ENCODE results near the gene SLC1A7. TPM values are rescaled to one million over a fixed set of nuclear protein-coding genes. Genes with fewer than 3 reads are reported as not detected.

Gene SLC1A7
- total RNA-seq, 6 experiments from 2014 or later = 0.31 to 1.3 (median 0.61) TPM

DNA sequence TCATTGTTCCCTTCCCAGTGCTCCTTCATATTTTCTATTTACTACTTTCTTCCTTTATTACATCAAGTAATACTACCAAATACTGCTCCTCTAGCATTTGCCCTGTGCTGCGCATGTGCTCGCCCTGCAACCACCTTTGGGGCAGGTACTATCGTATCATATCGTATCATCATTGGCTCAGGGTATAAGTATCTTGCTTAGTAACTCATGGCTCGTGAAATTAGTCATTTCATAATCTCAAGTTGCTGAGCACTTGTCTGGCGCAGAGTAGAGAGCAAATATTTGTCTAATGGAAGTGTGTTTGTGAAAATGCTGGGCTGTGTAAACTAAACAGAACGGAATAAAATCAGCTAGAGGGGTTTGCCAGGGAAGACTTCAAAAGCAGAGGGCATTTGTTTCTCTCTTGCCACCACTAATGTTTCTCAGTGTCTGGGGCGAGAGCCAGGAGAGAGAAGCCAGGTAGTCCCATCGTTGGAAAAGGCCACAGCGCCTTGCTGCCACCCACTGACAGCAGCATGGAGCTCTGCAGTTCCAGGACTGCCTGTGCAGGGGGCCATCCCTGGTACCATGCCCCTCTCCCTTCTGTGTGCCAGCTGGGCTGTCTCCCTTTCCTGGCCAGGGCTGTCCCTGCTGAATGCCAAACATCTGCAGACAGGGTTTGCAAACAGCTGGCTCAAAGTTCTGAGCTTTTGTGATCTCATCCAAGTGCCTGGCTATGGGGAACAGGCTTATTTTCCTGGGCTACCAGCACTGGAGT, 34.2 kb upstream of the SLC1A7 start:
- intact Hi-C loops (cut with DNase I) = loop anchor here (10.0 kb wide), 3 partner anchors 82 to 272 kb away; no protein-coding TSS in a partner anchor
- TF ChIP-seq, protein P1, sequence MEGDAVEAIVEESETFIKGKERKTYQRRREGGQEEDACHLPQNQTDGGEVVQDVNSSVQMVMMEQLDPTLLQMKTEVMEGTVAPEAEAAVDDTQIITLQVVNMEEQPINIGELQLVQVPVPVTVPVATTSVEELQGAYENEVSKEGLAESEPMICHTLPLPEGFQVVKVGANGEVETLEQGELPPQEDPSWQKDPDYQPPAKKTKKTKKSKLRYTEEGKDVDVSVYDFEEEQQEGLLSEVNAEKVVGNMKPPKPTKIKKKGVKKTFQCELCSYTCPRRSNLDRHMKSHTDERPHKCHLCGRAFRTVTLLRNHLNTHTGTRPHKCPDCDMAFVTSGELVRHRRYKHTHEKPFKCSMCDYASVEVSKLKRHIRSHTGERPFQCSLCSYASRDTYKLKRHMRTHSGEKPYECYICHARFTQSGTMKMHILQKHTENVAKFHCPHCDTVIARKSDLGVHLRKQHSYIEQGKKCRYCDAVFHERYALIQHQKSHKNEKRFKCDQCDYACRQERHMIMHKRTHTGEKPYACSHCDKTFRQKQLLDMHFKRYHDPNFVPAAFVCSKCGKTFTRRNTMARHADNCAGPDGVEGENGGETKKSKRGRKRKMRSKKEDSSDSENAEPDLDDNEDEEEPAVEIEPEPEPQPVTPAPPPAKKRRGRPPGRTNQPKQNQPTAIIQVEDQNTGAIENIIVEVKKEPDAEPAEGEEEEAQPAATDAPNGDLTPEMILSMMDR (IDR thresholded peaks at IDR 0.05) = peak; percentile 27 to 70 (median 54)
- TF ChIP-seq POLR2A (IDR thresholded peaks at IDR 0.05) = no peak
- Histone ChIP-seq H3K36me3 (no peaks in the 10 kb centered on the region), H3K9me3 (no peaks in the 10 kb centered on the region), H3K27me3 (no peaks in the 10 kb centered on the region), H3K4me3 (no peak overlapping the region), H3K27ac (peak overlapping the region in 2 of 3 donors; percentile 21 to 53), H3K4me1 (peaks cover 0 to 28% (median 12%) of the 10 kb centered on the region in 4 donors)
- 28% methylated on average over 8 of the region's 10 CpGs for WGBS (ENCODE audit: insufficient coverage, low coverage, low lambda C conversion rate, missing lambda C conversion rate)
- ATAC-seq (peak; percentile 81 to 93 (median 90)), DNase-seq (peak; percentile 66 to 91 (median 86))

DNA sequence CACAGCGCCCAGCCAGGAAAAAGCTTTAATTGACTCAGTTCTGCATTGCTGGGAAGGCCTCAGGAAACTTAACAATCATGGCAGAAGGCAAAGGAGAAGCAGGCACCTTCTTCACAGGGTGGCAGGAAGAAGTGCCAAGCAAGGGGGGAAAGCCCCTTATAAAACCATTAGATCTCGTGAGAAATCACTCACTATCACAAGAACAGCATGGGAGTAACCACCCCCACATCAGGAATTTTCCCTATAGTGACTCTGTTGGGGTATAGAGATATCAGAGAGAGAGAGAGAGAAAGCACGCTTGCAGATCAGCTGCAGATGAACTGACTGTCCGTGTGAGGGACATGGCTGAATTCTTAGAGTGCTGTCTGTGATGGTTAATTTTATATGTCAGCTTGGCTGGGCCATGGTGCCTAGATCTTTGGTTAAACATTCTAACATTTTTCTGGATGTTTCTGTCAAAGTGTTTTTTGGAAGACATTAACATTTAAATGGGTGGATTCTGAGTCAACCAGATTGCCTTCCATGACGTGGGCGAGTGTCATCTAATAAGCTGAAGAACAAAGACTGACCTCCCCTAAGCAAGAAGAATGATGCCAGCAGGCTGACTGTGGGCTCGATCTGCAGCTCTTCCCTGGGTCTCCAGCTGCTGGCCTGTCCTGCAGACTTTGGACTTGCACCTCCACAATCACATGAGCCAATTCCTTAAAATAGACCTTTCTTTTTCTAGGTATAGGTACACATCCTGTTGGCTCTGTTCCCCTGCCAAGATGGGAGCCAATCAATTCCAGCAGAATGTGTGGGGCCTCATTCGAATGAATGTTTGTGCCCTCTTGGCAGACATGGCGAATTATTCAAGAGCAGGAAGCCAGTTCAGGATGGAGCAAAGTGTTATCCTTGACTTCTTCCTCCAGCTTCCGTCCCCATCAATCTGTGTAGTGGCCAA, 32.8 kb upstream of the SLC1A7 start:
- ATAC-seq = peak in 3 of 4 donors; percentile 13 to 45 (median 34)
- no peak for DNase-seq
- Histone ChIP-seq H3K9me3 (no peaks in the 10 kb centered on the region), H3K4me1 (peaks cover 0 to 28% (median 12%) of the 10 kb centered on the region in 4 donors), H3K27ac (no peak overlapping the region), H3K27me3 (no peaks in the 10 kb centered on the region), H3K36me3 (no peaks in the 10 kb centered on the region), H3K4me3 (no peak overlapping the region)
- 66% methylated on average over 8 of the region's 10 CpGs for WGBS (ENCODE audit: insufficient coverage, low coverage, low lambda C conversion rate, missing lambda C conversion rate)
- intact Hi-C loops (cut with DNase I) = loop anchor here (10.0 kb wide), 3 partner anchors 80 to 270 kb away; no protein-coding TSS in a partner anchor
- TF ChIP-seq, protein P1 (IDR thresholded peaks at IDR 0.05) = no peak

DNA sequence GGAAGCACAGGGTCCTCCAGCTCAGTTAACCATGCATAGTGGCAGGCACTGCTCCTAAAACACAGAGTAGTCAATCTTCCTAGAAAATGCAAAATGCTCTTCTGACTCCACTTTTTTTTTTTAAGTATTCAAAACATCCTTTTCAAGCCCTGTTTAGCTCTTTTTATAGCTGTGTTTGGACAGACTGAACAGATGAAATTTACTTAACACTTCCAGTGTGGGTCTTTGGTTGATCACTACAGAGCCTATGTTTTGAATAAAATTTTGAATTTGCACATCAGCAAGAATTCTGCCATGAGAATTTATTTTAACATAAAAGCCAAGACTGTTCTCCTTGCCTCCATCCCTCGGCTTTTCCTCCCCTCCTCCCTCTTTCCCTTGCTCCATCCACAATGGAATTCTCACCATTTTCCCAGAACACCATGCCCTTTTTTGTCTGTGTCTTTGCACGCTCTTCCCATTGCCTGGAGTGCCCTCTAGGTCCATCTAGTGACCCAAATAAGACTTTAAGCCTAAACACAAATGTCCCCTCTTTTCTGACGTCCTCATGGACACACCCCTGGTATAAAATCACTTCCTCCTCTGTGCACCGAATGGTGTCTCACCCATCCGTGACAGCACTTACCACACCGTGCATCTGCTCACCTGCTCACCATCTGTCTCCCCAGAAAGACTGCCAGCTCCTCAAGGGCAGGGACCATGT, 30.1 kb upstream of the SLC1A7 start:
- no peak for DNase-seq
- ATAC-seq = peak in 1 of 4 donors; percentile 4
- no peaks in the 10 kb centered on the region for H3K36me3 ChIP-seq
- intact Hi-C loops (cut with DNase I) = loop anchor here (10.0 kb wide), 3 partner anchors 78 to 268 kb away; no protein-coding TSS in a partner anchor
- H3K27ac ChIP-seq = no peak overlapping the region
- no peak overlapping the region for H3K4me3 ChIP-seq
- no peaks in the 10 kb centered on the region for H3K9me3 ChIP-seq
- H3K4me1 ChIP-seq = peaks cover 0 to 27% (median 12%) of the 10 kb centered on the region in 4 donors
- TF ChIP-seq, protein P1 (IDR thresholded peaks at IDR 0.05) = peak in 3 of 4 donors; percentile 9 to 42 (median 17)
- no peak for TF ChIP-seq POLR2A (IDR thresholded peaks at IDR 0.05)
- H3K27me3 ChIP-seq = no peaks in the 10 kb centered on the region
- 43% methylated on average over 6 of the region's 6 CpGs for WGBS (ENCODE audit: insufficient coverage, low coverage, low lambda C conversion rate, missing lambda C conversion rate)

DNA sequence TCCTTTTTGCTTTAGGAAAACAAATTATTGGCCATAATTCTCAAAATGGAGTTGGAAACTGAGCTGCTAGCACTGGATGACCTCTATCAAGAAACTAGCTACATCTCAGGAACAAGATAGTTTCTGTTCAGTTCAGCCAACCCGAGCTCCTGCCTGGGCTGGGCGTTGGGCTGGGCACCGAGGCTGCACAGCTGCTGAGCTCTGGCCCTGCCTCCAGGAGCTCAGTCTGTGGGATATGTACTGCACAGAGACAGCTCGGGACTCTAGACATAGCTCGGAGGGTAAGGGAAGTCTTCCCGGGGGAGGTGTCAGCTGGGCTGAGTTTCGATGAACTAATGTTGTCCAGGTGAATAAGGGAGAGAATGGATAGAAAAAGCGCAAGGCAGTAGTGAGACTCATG, 24.5 kb upstream of the SLC1A7 start:
- 71% methylated on average over 7 of the region's 8 CpGs for WGBS (ENCODE audit: insufficient coverage, low coverage, low lambda C conversion rate, missing lambda C conversion rate)
- no peaks in the 10 kb centered on the region for H3K9me3 ChIP-seq
- DNase-seq (no peak), ATAC-seq (peak; percentile 14 to 62 (median 33))
- H3K4me1 ChIP-seq = peaks cover 0 to 34% (median 4%) of the 10 kb centered on the region in 4 donors
- no peak overlapping the region for H3K4me3 ChIP-seq
- H3K36me3 ChIP-seq = no peaks in the 10 kb centered on the region
- no peaks in the 10 kb centered on the region for H3K27me3 ChIP-seq
- TF ChIP-seq, protein P1 (IDR thresholded peaks at IDR 0.05) = no peak
- no peak for TF ChIP-seq POLR2A (IDR thresholded peaks at IDR 0.05)
- no peak overlapping the region for H3K27ac ChIP-seq
- intact Hi-C loops (cut with DNase I) = no loop called here
